Gastroesophageal sphincter (tissue), 4 donors: ENCODE data around the gene CCSER1. TPM values are rescaled to one million over a fixed set of nuclear protein-coding genes. Genes with fewer than 3 reads are reported as not detected.

Source experiments
- ATAC-seq: fragments of 150-250 bp; one replicate; pipeline ENCODE4 v1.9.1; 2016; ENCODE audit warnings: mild to moderate bottlenecking, moderate library complexity
- H3K27ac ChIP-seq, 4 donors: fragments of 200-600 bp; sonication (generic) in 3 of 4; 1 replicate in 3 of 4; 2 replicates in 1 of 4; pipeline ENCODE4 v1.5.1; 2016 to 2019
- H3K27me3 ChIP-seq: fragments of 200-600 bp; sonication (generic); one replicate; pipeline ENCODE4 v1.5.1; 2019
- H3K36me3 ChIP-seq, 2 donors: fragments of 200-600 bp; sonication (generic); one replicate each; pipeline ENCODE4 v1.5.1; 2019; ENCODE audit warnings: control low read depth in 1 of 2
- H3K4me1 ChIP-seq, 3 donors: fragments of 200-600 bp; sonication (generic); 1 replicate in 2 of 3; 2 replicates in 1 of 3; pipeline ENCODE4 v1.5.1; 2016 to 2019; ENCODE audit warnings: control low read depth in 2 of 3
- H3K4me3 ChIP-seq, 2 donors: fragments of 200-600 bp; sonication (generic); one replicate each; pipeline ENCODE4 v1.5.1; 2019; ENCODE audit warnings: mild to moderate bottlenecking in 1 of 2, moderate library complexity in 1 of 2
- H3K9me3 ChIP-seq, 3 donors: fragments of 200-600 bp; sonication (generic); one replicate each; pipeline ENCODE4 v1.5.1; 2017 to 2019; ENCODE audit warnings: control low read depth in 2 of 3
- EP300 ChIP-seq: sonication (generic); formaldehyde crosslinking; IDR thresholded peaks from one replicate; pipeline ENCODE4 v1.6.1; 2017; ENCODE audit warnings: antibody characterized with exemption, mild to moderate bottlenecking
- POLR2A ChIP-seq, 2 donors: fragments of 450-650 bp; IDR thresholded peaks; one replicate each; pipeline ENCODE4 v1.6.1; 2017; ENCODE audit warnings: antibody characterized with exemption in 2 of 2, mild to moderate bottlenecking in 2 of 2, moderate library complexity in 1 of 2
- POLR2AphosphoS5 ChIP-seq: sonication (generic); formaldehyde crosslinking; IDR thresholded peaks from one replicate; pipeline ENCODE4 v1.6.1; 2017; ENCODE audit warnings: antibody characterized with exemption
- WGBS, 2 donors: methylation state at CpG; one replicate each; pipeline ENCODE4 v1.1.5; 2018; ENCODE audit warnings: low coverage in 1 of 2; 5-methylcytosine and 5-hydroxymethylcytosine counted together
- total RNA-seq, 4 donors: library from RNA; depleted of rRNA; stranded (reverse); fragments of >200 nt; gene quantifications; one replicate each; pipeline ENCODE4 v1.1.0, GENCODE V29; 2016
- TF ChIP-seq, protein P1 (sequence below), 4 experiments: fragments of 200-600 bp in 2 of 4; fragments of 450-650 bp in 2 of 4; sonication (generic) in 1 of 4; IDR thresholded peaks; one replicate each; pipeline ENCODE4 v1.5.1; 2017 to 2019; ENCODE audit warnings: antibody characterized with exemption in 4 of 4, mild to moderate bottlenecking in 2 of 4, moderate library complexity in 2 of 4

CCSER1 gene
- total RNA-seq, 4 donors from 2014 or later, result 2.4 to 9.3 (median 4.6) TPM

DNA sequence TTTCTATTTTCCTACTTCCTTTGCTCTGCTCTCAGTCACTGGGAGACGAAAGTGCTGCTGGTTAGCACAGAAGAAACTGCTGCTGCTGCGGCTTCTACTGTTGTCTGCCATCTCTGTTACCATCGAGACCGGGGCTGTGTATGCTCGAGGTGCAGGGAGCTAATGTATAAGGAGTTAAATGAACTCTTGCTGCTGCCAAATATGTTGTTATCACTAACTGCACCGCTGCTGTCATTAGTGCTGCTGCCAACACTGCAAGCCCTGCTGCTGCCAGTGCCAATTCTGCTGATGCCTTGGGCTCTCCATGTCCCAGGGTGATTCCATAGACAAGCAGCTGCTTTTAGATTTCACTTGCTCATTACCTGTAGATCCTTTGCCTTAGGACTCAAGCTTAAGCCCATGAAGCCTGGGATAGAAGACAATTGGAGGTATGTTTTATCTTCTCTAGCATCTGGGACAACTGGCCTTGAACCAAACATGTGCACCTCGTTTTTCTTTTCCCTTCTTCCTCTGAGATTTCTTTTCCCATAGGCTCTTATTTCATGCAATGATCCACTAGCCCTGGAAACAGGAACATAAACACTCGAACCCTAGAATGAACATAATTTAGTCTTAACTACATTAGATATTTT lies 107.8 kb downstream of the CCSER1 start:
- 29 to 43% methylated on average over 1 to 7 of the region's 8 CpGs for WGBS, 2 donors

GRCh38 chr4:90237751-90238530 lies 110.7 kb downstream of the CCSER1 start:
- TF ChIP-seq, protein P1, sequence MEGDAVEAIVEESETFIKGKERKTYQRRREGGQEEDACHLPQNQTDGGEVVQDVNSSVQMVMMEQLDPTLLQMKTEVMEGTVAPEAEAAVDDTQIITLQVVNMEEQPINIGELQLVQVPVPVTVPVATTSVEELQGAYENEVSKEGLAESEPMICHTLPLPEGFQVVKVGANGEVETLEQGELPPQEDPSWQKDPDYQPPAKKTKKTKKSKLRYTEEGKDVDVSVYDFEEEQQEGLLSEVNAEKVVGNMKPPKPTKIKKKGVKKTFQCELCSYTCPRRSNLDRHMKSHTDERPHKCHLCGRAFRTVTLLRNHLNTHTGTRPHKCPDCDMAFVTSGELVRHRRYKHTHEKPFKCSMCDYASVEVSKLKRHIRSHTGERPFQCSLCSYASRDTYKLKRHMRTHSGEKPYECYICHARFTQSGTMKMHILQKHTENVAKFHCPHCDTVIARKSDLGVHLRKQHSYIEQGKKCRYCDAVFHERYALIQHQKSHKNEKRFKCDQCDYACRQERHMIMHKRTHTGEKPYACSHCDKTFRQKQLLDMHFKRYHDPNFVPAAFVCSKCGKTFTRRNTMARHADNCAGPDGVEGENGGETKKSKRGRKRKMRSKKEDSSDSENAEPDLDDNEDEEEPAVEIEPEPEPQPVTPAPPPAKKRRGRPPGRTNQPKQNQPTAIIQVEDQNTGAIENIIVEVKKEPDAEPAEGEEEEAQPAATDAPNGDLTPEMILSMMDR (IDR thresholded peaks at IDR 0.05), result no peak
- TF ChIP-seq POLR2AphosphoS5 (no peak), POLR2A (IDR thresholded peaks at IDR 0.05) (no peak), EP300 (no peak)
- Histone ChIP-seq H3K36me3 (no peaks in the 10 kb centered on the region), H3K4me3 (no peak overlapping the region), H3K9me3 (no peaks in the 10 kb centered on the region), H3K27ac (no peak overlapping the region), H3K4me1 (peaks cover 0 to 7% (median 0%) of the 10 kb centered on the region in 3 donors), H3K27me3 (no peaks in the 10 kb centered on the region)
- no peak for ATAC-seq
- 86 to 96% methylated on average over 4 of the region's 4 CpGs for WGBS, 2 donors

More for the DNA sequence above, 107.8 kb downstream of the CCSER1 start:
- H3K27me3 ChIP-seq, result no peaks in the 10 kb centered on the region
- ATAC-seq, result no peak
- H3K36me3 ChIP-seq, result no peaks in the 10 kb centered on the region
- TF ChIP-seq POLR2AphosphoS5 (no peak), POLR2A (IDR thresholded peaks at IDR 0.05) (no peak), EP300 (no peak)
- TF ChIP-seq, protein P1 (IDR thresholded peaks at IDR 0.05), result no peak
- peaks cover 0 to 7% (median 0%) of the 10 kb centered on the region in 3 donors for H3K4me1 ChIP-seq
- no peaks in the 10 kb centered on the region for H3K9me3 ChIP-seq
- no peak overlapping the region for H3K27ac ChIP-seq
- H3K4me3 ChIP-seq, result no peak overlapping the region

- no peaks in the 10 kb centered on the region for H3K9me3 ChIP-seq
- ATAC-seq, result no peak
- H3K4me1 ChIP-seq, result no peaks in the 10 kb centered on the region
- H3K27ac ChIP-seq, result no peak overlapping the region
- H3K27me3 ChIP-seq, result no peaks in the 10 kb centered on the region
- H3K36me3 ChIP-seq, result no peaks in the 10 kb centered on the region
- H3K4me3 ChIP-seq, result no peak overlapping the region
- TF ChIP-seq POLR2AphosphoS5, result no peak
- TF ChIP-seq POLR2A (IDR thresholded peaks at IDR 0.05), result no peak
- TF ChIP-seq, protein P1 (IDR thresholded peaks at IDR 0.05), result no peak
- no peak for TF ChIP-seq EP300
- 50% methylated on average over 1 of the region's 1 CpG; no CpG with 5 or more reads in 1 of the 2 donors for WGBS, 2 donors
Observed at GRCh38 chr4:90240333-90240732, 113.1 kb downstream of the CCSER1 start.

DNA sequence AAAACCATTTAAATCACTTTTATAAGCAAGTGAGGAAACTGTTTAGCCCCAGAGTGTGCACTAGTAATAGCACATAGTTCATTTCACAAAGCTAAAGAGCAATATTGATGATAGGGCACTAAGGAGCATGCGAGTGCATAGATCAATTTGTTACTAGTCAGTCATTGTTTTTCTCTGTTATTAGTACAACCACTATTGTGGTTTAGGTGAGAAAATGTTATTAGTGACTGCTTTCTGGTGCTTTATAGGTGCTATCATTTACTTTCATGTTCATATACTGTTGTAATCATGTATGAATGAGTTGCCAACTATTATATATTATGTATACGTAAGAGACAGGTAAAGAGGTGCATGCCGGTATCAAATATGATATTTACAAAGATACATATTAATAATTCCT lies 113.8 kb downstream of the CCSER1 start:
- no peaks in the 10 kb centered on the region for H3K27me3 ChIP-seq
- H3K27ac ChIP-seq, result no peak overlapping the region
- ATAC-seq, result no peak
- TF ChIP-seq EP300 (no peak), POLR2AphosphoS5 (no peak), POLR2A (IDR thresholded peaks at IDR 0.05) (no peak)
- TF ChIP-seq, protein P1 (IDR thresholded peaks at IDR 0.05), result no peak
- WGBS, 2 donors, result 92% methylated on average over 3 of the region's 3 CpGs
- no peaks in the 10 kb centered on the region for H3K4me1 ChIP-seq
- H3K36me3 ChIP-seq, result no peaks in the 10 kb centered on the region
- H3K9me3 ChIP-seq, result no peaks in the 10 kb centered on the region
- H3K4me3 ChIP-seq, result no peak overlapping the region
